ENCODE results near the gene ADAMTSL3. TPM values are rescaled to one million over a fixed set of nuclear protein-coding genes. Genes with fewer than 3 reads are reported as not detected.

The ADAMTSL3 gene
- total and polyA plus RNA-seq, 2 of the 4 experiments (the other 2 are of a cell fraction): under 0.01 to 0.02 TPM

DNA sequence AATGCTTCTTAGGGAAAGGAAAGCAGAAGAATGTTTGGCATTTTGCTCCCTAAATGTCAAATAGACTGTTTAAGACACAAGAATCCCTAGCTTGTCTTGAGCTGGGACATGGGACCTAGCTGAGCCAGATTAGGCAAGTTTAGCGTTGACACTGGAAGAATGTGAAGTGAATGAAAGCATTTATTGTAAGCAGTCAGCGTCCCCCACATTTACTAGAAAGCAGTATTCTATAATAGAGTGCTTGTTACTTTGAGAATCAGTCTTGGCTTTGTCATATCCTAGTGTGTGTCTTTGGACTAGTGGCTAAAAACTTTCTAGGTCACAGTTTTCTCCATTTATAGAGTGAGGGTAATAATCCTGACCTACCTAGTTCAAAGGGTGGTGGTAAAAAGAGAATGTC is 161.6 kb downstream of the ADAMTSL3 start:
- no TSS peak for BruUV-seq (replicated peaks)
- no peak overlapping the region for H2BK20ac ChIP-seq (ENCODE audit: low read depth, low read length)
- no peak overlapping the region for H4K91ac ChIP-seq (ENCODE audit: insufficient read depth, low read depth, low read length)
- no peak overlapping the region for H2AK5ac ChIP-seq (ENCODE audit: low read depth, low read length)
- no peak overlapping the region for H3K18ac ChIP-seq (ENCODE audit: low read depth, low read length)
- no peak overlapping the region for H3K56ac ChIP-seq (ENCODE audit: extremely low read depth, insufficient read depth, low read length)
- WGBS, 2 experiments (ENCODE audit: extremely low coverage in 2 of 2, insufficient read length in 1 of 2): no CpG with 5 or more reads among the region's 2 CpGs
- no peak overlapping the region for H3K4me2 ChIP-seq (ENCODE audit: low read depth, low read length)
- no peak overlapping the region for H3K27ac ChIP-seq (ENCODE audit: insufficient read depth, low read length)
- ChIA-PET POLR2A (ENCODE audit: unreplicated experiment) (no interaction called here), CTCF (no interaction called here)
- no peaks in the 10 kb centered on the region for H3K9me1 ChIP-seq (ENCODE audit: insufficient read depth, low read length)
- H3K79me1 ChIP-seq (ENCODE audit: low read depth in 1 of 2, low read length in 2 of 2): no peaks in the 10 kb centered on the region
- H3K14ac ChIP-seq (replicated peaks; ENCODE audit: low read depth, low read length): no peak overlapping the region
- no peak overlapping the region for H4K8ac ChIP-seq (ENCODE audit: low read depth in 2 of 2, low read length in 2 of 2)
- DNase-seq (no peak), ATAC-seq (ENCODE audit: low read depth) (no peak)
- no peak overlapping the region for H3K4ac ChIP-seq (ENCODE audit: low read depth, low read length)
- H3K9ac ChIP-seq (ENCODE audit: low read depth, low read length): no peak overlapping the region
- no peaks in the 10 kb centered on the region for H3K36me3 ChIP-seq (ENCODE audit: control insufficient read depth, insufficient read depth, low read length)
- TF ChIP-seq POLR2A (IDR thresholded peaks at IDR 0.05; ENCODE audit: low read depth, low read length) (no peak), BHLHE40 (IDR thresholded peaks at IDR 0.05; ENCODE audit: low read depth, low read length) (no peak), CHD1 (IDR thresholded peaks at IDR 0.05; ENCODE audit: low read depth, low read length) (no peak), RCOR1 (IDR thresholded peaks at IDR 0.05; ENCODE audit: insufficient replicate concordance, low read length) (no peak), CEBPB (IDR thresholded peaks at IDR 0.05; ENCODE audit: low read depth, low read length) (no peak), FOS (IDR thresholded peaks at IDR 0.05; ENCODE audit: low read depth, low read length) (no peak), CTCF (conservative IDR thresholded peaks at IDR 0.05; ENCODE audit: low read depth, low read length) (no peak), SMC3 (IDR thresholded peaks at IDR 0.05; ENCODE audit: low read depth, low read length) (no peak), RAD21 (IDR thresholded peaks at IDR 0.05; ENCODE audit: low read length) (no peak)
- H2AK9ac ChIP-seq (replicated peaks; ENCODE audit: low read depth, low read length, poor library complexity): no peak overlapping the region
- no peaks in the 10 kb centered on the region for H3K9me3 ChIP-seq (ENCODE audit: control insufficient read depth, insufficient read depth, low read length)
- no peak overlapping the region for H4K5ac ChIP-seq (ENCODE audit: low read depth, low read length)
- H3K27me3 ChIP-seq (ENCODE audit: control insufficient read depth, insufficient read depth, low read length): no peaks in the 10 kb centered on the region
- dilution Hi-C loops (cut with HindIII; ENCODE audit: low sequenced_read_pairs, unreplicated experiment) (no loop called here), intact Hi-C loops (cut with micrococcal nuclease) (no loop called here), in situ Hi-C loops (cut with MboI; ENCODE audit: low sequenced_read_pairs) (no loop called here)
- no peak overlapping the region for H3K4me3 ChIP-seq (ENCODE audit: insufficient read depth, low read depth, low read length)
- no peak overlapping the region for H3K23ac ChIP-seq (ENCODE audit: low read depth, low read length)
- no peak overlapping the region for H2BK5ac ChIP-seq (ENCODE audit: low read depth, low read length, poor library complexity, severe bottlenecking)
- no peak overlapping the region for H2BK15ac ChIP-seq (ENCODE audit: low read depth, low read length)
- no peak overlapping the region for H2BK120ac ChIP-seq (ENCODE audit: low read depth, low read length)
- no peaks in the 10 kb centered on the region for H4K20me1 ChIP-seq (ENCODE audit: insufficient read depth, low read length)
- H2AFZ ChIP-seq (replicated peaks; ENCODE audit: low read length, poor library complexity): no peak overlapping the region
- no peaks in the 10 kb centered on the region for H3K4me1 ChIP-seq (ENCODE audit: control insufficient read depth, insufficient read depth, low read length)
